SH-SY5Y (cell line): ENCODE data around the gene RHBDF2.

Experiments
- GATA2 ChIP-seq: IDR thresholded peaks from 2 replicates; pipeline ENCODE4 v1.6.1; 2011; ENCODE audit warnings: mild to moderate bottlenecking, low read depth, low read length
- GATA3 ChIP-seq: IDR thresholded peaks from 2 replicates; pipeline ENCODE4 v1.6.1; 2011; ENCODE audit warnings: low read depth, mild to moderate bottlenecking, low read length, moderate library complexity

RHBDF2 gene

GRCh38 chr17:76441686-76442340 is 59.4 kb downstream of the RHBDF2 start:
- TF ChIP-seq GATA3 (no peak), GATA2 (no peak)

GRCh38 chr17:76440751-76441362 is 60.4 kb downstream of the RHBDF2 start:
- TF ChIP-seq GATA3: no peak
- TF ChIP-seq GATA2: no peak

DNA sequence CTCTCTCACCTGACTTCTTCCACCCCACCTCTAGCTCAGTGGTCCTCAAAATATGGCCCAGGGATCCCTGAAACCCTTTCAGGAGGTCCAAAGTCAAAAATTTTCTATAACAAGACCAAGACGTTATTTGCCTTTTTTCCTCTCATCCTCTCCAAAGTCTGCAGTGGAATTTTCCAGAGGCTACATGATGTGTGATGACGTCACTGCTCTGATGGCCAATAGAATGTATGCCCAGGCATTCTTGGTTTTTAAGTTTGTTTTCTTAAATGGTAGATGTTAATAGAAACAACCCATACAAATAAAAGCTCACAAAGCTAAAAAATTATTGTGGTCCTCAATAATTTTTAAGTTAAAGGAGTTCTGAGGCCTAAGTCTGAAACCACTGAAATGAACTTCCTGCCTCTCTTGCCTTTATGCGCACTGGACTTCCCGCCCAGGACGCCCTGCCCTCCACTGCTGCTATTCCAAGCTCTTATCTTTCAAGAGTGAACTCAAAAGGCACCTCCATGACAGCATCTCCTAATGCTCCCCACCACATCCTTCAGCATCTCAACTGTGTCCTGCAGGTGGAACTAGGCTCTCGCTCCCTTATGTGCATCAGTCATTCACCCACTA is 61.8 kb downstream of the RHBDF2 start:
- no peak for TF ChIP-seq GATA2
- no peak for TF ChIP-seq GATA3

DNA sequence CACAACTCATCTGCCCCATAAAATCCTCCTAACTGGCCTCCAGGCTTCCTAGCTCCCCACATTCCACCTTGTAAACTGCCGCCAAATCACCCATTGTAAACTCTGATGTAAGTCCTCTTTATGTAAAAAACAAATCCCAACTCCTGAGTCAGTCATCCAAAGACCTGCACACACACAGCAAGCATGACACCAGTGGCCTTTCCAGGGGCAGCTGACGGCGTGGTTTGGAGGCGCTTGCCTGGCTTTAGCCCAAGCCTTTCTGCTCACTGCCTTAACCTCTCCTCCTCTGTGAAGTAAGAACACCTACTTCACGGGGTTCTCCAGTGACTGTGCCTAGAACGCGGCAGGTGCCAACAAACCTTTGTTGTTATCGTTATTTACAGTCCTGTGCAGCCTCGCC is 62.3 kb downstream of the RHBDF2 start:
- no peak for TF ChIP-seq GATA2
- TF ChIP-seq GATA3: no peak

DNA sequence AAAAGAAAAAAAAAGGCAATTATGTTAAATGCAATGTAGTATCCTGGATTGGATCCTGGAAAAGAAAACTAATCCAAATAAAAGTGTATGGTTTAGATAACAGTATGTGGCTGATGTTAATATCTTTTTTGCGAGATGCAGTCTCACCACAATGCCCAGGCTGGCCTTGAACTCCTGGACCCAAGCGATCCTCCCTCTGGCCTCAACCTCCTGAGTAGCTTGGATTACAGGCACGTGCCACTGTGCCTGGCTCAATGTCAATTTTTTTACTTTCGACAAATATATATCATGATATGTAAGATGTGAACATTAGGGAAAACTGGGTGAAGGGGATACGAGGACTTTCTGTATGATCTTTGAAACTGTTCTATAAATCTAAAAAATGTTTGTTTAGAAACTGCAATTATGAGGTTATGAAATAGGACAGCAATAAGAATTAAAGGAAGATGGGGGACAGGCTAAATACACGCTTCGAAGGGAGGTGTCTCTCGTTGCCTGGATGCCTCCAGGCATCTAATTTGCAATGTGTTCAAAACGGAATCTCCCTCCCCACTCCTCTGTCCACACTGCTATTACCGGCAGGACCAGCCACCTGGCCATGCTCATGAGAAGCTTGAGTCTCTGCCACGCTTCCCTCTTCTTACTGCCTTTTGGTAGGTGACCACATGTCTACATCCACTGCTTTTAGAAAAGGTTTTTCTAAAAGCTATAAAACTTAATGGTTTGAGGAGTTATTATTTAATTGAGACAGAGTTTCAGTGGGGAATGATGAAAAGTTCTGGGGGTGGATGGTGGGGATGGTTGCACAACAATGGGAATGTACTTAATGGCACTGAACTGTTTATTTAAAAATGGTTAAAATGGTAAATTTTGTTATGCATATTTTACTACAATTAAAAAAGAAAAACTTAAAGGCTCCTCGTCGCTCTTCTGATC is 63.5 kb downstream of the RHBDF2 start:
- TF ChIP-seq GATA3: no peak
- no peak for TF ChIP-seq GATA2

DNA sequence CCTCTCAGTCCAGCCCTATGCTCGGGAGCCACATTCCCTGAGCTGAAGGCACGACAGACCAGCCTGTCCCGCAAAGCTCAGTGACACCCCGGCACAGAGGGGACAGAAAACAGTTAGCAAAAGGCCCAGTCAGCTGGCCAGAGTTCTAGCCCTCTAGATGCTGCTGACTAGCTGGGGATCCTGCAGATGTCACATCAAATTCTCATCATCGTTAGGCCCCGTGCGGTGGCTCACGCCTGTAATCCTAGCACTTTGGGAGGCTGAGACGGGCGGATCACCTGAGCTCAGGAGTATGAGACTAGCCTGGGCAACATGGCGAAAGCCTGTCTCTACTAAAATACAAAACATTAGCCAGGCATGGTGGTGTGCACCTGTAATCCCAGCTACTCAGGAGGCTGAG is 65.5 kb downstream of the RHBDF2 start:
- TF ChIP-seq GATA2 (no peak), GATA3 (no peak)

- TF ChIP-seq GATA2: no peak
- TF ChIP-seq GATA3: no peak
Measured at GRCh38 chr17:76434870-76435269, 66.4 kb downstream of the RHBDF2 start.

- TF ChIP-seq GATA3 (no peak), GATA2 (no peak)
Measured at GRCh38 chr17:76433693-76434092, 67.5 kb downstream of the RHBDF2 start.

- TF ChIP-seq GATA3 (no peak), GATA2 (no peak)
Measured at GRCh38 chr17:76432712-76433336, 68.4 kb downstream of the RHBDF2 start.

DNA sequence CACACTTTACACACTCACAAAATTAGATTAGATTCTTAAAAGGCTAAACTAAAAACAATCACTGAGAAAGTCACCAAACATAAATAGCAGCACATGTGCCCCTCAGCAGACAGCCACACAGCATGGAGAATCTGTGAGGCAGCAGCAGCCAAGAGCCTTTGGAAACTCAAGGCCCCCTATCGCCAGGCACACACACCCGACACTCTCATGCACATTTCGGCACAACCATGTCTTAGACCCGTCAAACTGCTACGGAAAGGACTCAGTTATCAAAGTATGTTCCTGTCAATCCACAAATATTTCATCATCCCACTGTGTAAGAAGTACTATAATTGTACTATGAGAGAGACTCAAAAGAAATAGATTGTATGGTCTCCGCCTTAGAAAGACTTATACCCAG is 69.2 kb downstream of the RHBDF2 start:
- TF ChIP-seq GATA2 (no peak), GATA3 (no peak)

- no peak for TF ChIP-seq GATA3
- no peak for TF ChIP-seq GATA2
Measured at GRCh38 chr17:76431509-76431908, 69.7 kb downstream of the RHBDF2 start.

- no peak for TF ChIP-seq GATA2
- no peak for TF ChIP-seq GATA3
Measured at GRCh38 chr17:76428511-76428910, 72.7 kb downstream of the RHBDF2 start.

GRCh38 chr17:76427501-76428231 is 73.6 kb downstream of the RHBDF2 start:
- TF ChIP-seq GATA2 (no peak), GATA3 (no peak)
